Activated naive CD8-positive, alpha-beta T cell treated with anti-CD3 and anti-CD28 coated beads, Interleukin-2, amount 10 ng/mL, durations not matched to agents 7 days and 5 days (primary cell): ENCODE results near the gene MGA. TPM values are rescaled to one million over a fixed set of nuclear protein-coding genes. Genes with fewer than 3 reads are reported as not detected.

Source experiments
- microRNA-seq: library from miRNA; unstranded; fragments of <30 nt; microRNA quantifications from one replicate; pipeline ENCODE4 v1.2.0, GENCODE V29; 2022
- total RNA-seq, 2 experiments: library from RNA; stranded (reverse); gene quantifications; one replicate each; pipeline ENCODE4 v1.2.3, GENCODE V29; 2021

MGA gene
- total RNA-seq, 2 experiments from 2014 or later: 43.1 to 46.2 TPM

Small RNAs within 50 kb of the gene (microRNA-seq; reads per million reads assigned to microRNA genes)
- gene MIR626: not detected

Other genes starting within 250 kb of the MGA start
- gene RTF1, start 243.3 kb upstream of the MGA start, total RNA-seq: 10 to 100 TPM; 38.1 to 39.2 TPM
- gene ITPKA, start 166.5 kb upstream of the MGA start, total RNA-seq: under 1 TPM in 1 of 2 experiments, not detected in 1; 0.25 TPM
- gene LTK, start 146.6 kb upstream of the MGA start, total RNA-seq: 1 to 10 TPM; 1.6 to 1.9 TPM
- 10 to 100 TPM; 40.2 to 42.4 TPM for gene RPAP1, start 116.1 kb upstream of the MGA start, total RNA-seq
- under 1 TPM; 0.22 to 0.28 TPM for gene TYRO3, start 101.2 kb upstream of the MGA start, total RNA-seq
- gene MAPKBP1, start 114.1 kb downstream of the MGA start, total RNA-seq: 10 to 100 TPM; 32.0 to 36.6 TPM
- gene JMJD7, start 167.7 kb downstream of the MGA start, total RNA-seq: 10 to 100 TPM; 33.8 to 54.3 TPM
- gene PLA2G4B, start 178.4 kb downstream of the MGA start, total RNA-seq: 10 to 100 TPM; 21.5 to 26.0 TPM
- 1 to 10 TPM; 1.1 to 1.6 TPM for gene SPTBN5, start 233.6 kb downstream of the MGA start, total RNA-seq